ENCODE measurements around the gene CPNE5. TPM values are rescaled to one million over a fixed set of nuclear protein-coding genes. Genes with fewer than 3 reads are reported as not detected.

CPNE5 gene
- total RNA-seq, 1 donor from 2014 or later = not detected

GRCh38 chr6:36765594-36766398, 73.4 kb downstream of the CPNE5 start:
- peak; percentile 89 for DNase-seq (ENCODE audit: extremely low spot score, unreplicated experiment)
- no peak overlapping the region for H3K27ac Mint-ChIP-seq (ENCODE audit: unreplicated experiment)

GRCh38 chr6:36765190-36765589, 74.1 kb downstream of the CPNE5 start:
- Mint-ChIP-seq H3K27ac (ENCODE audit: unreplicated experiment) (no peak overlapping the region), H3K27me3 (ENCODE audit: unreplicated experiment) (no peaks in the 10 kb centered on the region)
- TF ChIP-seq CTCF (IDR thresholded peaks at IDR 0.05) = no peak

More at GRCh38 chr6:36765594-36766398, 73.4 kb downstream of the CPNE5 start:
- H3K4me1 Mint-ChIP-seq (ENCODE audit: unreplicated experiment) = peaks cover 14% of the 10 kb centered on the region
- no peaks in the 10 kb centered on the region for H3K27me3 Mint-ChIP-seq (ENCODE audit: unreplicated experiment)
- peak; percentile 84 for TF ChIP-seq CTCF (IDR thresholded peaks at IDR 0.05)
- no peak overlapping the region for H3K4me3 Mint-ChIP-seq (ENCODE audit: unreplicated experiment)
- no peaks in the 10 kb centered on the region for H3K9me3 Mint-ChIP-seq (ENCODE audit: unreplicated experiment)
- H3K36me3 Mint-ChIP-seq (ENCODE audit: unreplicated experiment) = no peaks in the 10 kb centered on the region

GRCh38 chr6:36762123-36762522, 77.1 kb downstream of the CPNE5 start:
- H3K9me3 Mint-ChIP-seq (ENCODE audit: unreplicated experiment) = no peaks in the 10 kb centered on the region
- H3K4me1 Mint-ChIP-seq (ENCODE audit: unreplicated experiment) = peaks cover 17% of the 10 kb centered on the region

More at GRCh38 chr6:36765190-36765589, 74.1 kb downstream of the CPNE5 start:
- Mint-ChIP-seq H3K4me1 (ENCODE audit: unreplicated experiment) (peaks cover 14% of the 10 kb centered on the region), H3K36me3 (ENCODE audit: unreplicated experiment) (no peaks in the 10 kb centered on the region), H3K4me3 (ENCODE audit: unreplicated experiment) (no peak overlapping the region), H3K9me3 (ENCODE audit: unreplicated experiment) (no peaks in the 10 kb centered on the region)
- DNase-seq (ENCODE audit: extremely low spot score, unreplicated experiment) = no peak

GRCh38 chr6:36760685-36761435, 78.4 kb downstream of the CPNE5 start:
- no peaks in the 10 kb centered on the region for H3K36me3 Mint-ChIP-seq (ENCODE audit: unreplicated experiment)
- peaks cover 13% of the 10 kb centered on the region for H3K4me1 Mint-ChIP-seq (ENCODE audit: unreplicated experiment)
- no peak for TF ChIP-seq CTCF (IDR thresholded peaks at IDR 0.05)
- H3K9me3 Mint-ChIP-seq (ENCODE audit: unreplicated experiment) = no peaks in the 10 kb centered on the region
- DNase-seq (ENCODE audit: extremely low spot score, unreplicated experiment) = no peak
- no peak overlapping the region for H3K27ac Mint-ChIP-seq (ENCODE audit: unreplicated experiment)
- no peak overlapping the region for H3K4me3 Mint-ChIP-seq (ENCODE audit: unreplicated experiment)
- no peaks in the 10 kb centered on the region for H3K27me3 Mint-ChIP-seq (ENCODE audit: unreplicated experiment)

More at GRCh38 chr6:36762123-36762522, 77.1 kb downstream of the CPNE5 start:
- no peak overlapping the region for H3K27ac Mint-ChIP-seq (ENCODE audit: unreplicated experiment)
- no peak overlapping the region for H3K4me3 Mint-ChIP-seq (ENCODE audit: unreplicated experiment)
- no peaks in the 10 kb centered on the region for H3K36me3 Mint-ChIP-seq (ENCODE audit: unreplicated experiment)
- TF ChIP-seq CTCF (IDR thresholded peaks at IDR 0.05) = no peak
- DNase-seq (ENCODE audit: extremely low spot score, unreplicated experiment) = no peak
- no peaks in the 10 kb centered on the region for H3K27me3 Mint-ChIP-seq (ENCODE audit: unreplicated experiment)
